ENCODE data around the gene ERN1. TPM values are rescaled to one million over a fixed set of nuclear protein-coding genes. Genes with fewer than 3 reads are reported as not detected.
"Not testable (repeated sequence)": the region's sequence is repeated elsewhere in the genome, so short reads cannot be mapped to it uniquely, and the experiment has no call there.

The ERN1 gene
- 6.6 and 8.9 TPM in 2 replicates for total RNA-seq
- 12.4 and 17.9 TPM in 2 replicates for polyA plus RNA-seq

GRCh38 chr17:64129765-64130558 is at the start of gene ERN1:
TSS of gene ERN1 (minus strand) at chr17:64130144. CDS start at chr17:64130029, 115 bp downstream.
- peak; percentile 96 to 98 for DNase-seq (ENCODE audit: low read depth in 1 of 2, low spot score in 1 of 2)
- Histone ChIP-seq H3K36me3 (no peaks in the 10 kb centered on the region), H3K27me3 (no peaks in the 10 kb centered on the region), H3K27ac (peak within 1 kb of the TSS; percentile 90), H3K9me3 (ENCODE audit: low read depth) (no peaks in the 10 kb centered on the region), H3K4me3 (peak within 1 kb of the TSS; percentile 64), H3K4me1 (ENCODE audit: low read depth) (peaks cover 10% of the 10 kb centered on the region)
- TF ChIP-seq CTCF (IDR thresholded peaks at IDR 0.05; ENCODE audit: low read depth, low read length) = no peak

DNA sequence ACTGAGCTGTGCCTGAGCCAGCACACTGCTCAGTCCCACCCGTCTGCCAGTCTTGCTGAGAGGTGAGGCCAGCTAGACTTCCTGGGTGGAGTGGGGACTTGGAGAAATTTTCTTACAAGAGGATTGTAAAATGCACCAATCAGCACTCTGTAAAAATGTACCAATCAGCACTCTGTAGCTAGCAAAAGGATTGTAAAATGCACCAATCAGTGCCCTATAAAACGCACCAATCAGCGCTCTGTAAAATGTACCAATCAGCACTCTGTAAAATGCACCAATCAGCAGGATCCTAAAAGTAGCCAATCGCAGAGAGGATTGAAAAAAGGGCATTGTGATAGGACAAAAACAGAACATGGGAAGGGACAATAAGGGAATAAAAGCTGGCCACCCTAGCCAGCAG is 49.1 kb upstream of the ERN1 start:
- not testable (repeated sequence) for DNase-seq (ENCODE audit: low read depth in 1 of 2, low spot score in 1 of 2); H3K27ac ChIP-seq; H3K36me3 ChIP-seq; H3K27me3 ChIP-seq; H3K4me3 ChIP-seq; H3K9me3 ChIP-seq (ENCODE audit: low read depth); H3K4me1 ChIP-seq (ENCODE audit: low read depth)

DNA sequence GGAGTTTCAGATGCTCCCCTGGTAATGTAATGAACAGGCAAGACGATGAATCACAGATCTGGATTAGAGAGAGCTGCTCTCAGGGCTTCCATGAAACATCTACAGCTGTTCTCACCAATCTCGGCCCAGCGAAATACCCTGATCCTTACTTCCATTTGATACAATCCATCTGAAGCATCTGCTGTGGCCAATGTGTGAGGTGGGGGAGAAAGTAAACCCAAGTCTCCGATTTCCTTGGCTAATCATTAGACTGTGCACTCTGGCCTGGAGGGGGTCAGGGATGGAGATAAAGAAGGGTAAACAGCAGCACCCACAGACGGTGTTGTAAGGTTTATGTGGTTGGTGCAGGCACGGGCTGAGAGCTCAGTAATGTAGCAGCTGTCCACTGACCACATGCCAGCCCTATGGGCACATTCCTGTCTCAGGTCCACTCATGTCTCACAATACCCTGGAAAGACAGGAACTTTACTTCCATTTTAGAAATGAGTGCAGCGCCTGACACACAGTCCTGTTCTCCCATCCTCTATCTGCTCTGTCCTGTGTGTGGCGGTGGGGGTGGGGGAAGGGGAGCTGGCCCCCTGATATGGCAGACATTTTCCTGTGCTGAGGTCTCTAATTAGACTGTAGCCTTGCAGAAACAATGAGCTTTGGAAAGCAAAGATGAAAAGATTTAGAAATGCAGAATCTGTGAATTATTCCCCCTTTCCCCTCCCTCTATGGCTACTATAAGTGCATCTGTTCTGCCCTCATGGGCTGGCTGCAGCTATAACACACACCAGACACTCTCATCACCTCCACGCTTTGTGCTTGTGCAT is 48.3 kb upstream of the ERN1 start:
- no peak for TF ChIP-seq CTCF (IDR thresholded peaks at IDR 0.05; ENCODE audit: low read depth, low read length)
- Histone ChIP-seq H3K4me3 (no peak overlapping the region), H3K4me1 (ENCODE audit: low read depth) (peaks cover 6% of the 10 kb centered on the region), H3K27me3 (no peaks in the 10 kb centered on the region), H3K27ac (no peak overlapping the region), H3K9me3 (ENCODE audit: low read depth) (no peaks in the 10 kb centered on the region), H3K36me3 (no peaks in the 10 kb centered on the region)
- no peak for DNase-seq (ENCODE audit: low read depth in 1 of 2, low spot score in 1 of 2)

GRCh38 chr17:64177311-64178010 is 47.5 kb upstream of the ERN1 start:
- H3K27me3 ChIP-seq = no peaks in the 10 kb centered on the region
- no peak for DNase-seq (ENCODE audit: low read depth in 1 of 2, low spot score in 1 of 2)
- H3K27ac ChIP-seq = no peak overlapping the region

GRCh38 chr17:64176556-64176955 is 46.6 kb upstream of the ERN1 start:
- Histone ChIP-seq H3K36me3 (no peaks in the 10 kb centered on the region), H3K4me3 (no peak overlapping the region), H3K9me3 (ENCODE audit: low read depth) (no peaks in the 10 kb centered on the region), H3K4me1 (ENCODE audit: low read depth) (peaks cover 6% of the 10 kb centered on the region), H3K27me3 (no peaks in the 10 kb centered on the region), H3K27ac (peak overlapping the region; percentile 65)
- TF ChIP-seq CTCF (IDR thresholded peaks at IDR 0.05; ENCODE audit: low read depth, low read length) = no peak
- DNase-seq (ENCODE audit: low read depth in 1 of 2, low spot score in 1 of 2) = peak in 1 of 2 donors; percentile 15

More at GRCh38 chr17:64177311-64178010, 47.5 kb upstream of the ERN1 start:
- peaks cover 6% of the 10 kb centered on the region for H3K4me1 ChIP-seq (ENCODE audit: low read depth)
- no peak for TF ChIP-seq CTCF (IDR thresholded peaks at IDR 0.05; ENCODE audit: low read depth, low read length)
- no peaks in the 10 kb centered on the region for H3K9me3 ChIP-seq (ENCODE audit: low read depth)
- H3K36me3 ChIP-seq = no peaks in the 10 kb centered on the region
- H3K4me3 ChIP-seq = no peak overlapping the region

Measured in cardiac muscle cell (in vitro differentiated cells and primary cell).